Stimulated activated CD8-positive, alpha-beta memory T cell treated with anti-CD3 and anti-CD28 coated beads, Interleukin-7, amount 100 ng/mL, for 48 hours (primary cell): ENCODE measurements around the gene ARL8A.
"Not testable (repeated sequence)": the region's sequence is repeated elsewhere in the genome, so short reads cannot be mapped to it uniquely, and the experiment has no call there.

Experiments used
- DNase-seq, 2 donors: peaks; one replicate each; pipeline ENCODE4 v3.0.0-alpha.2; 2020; ENCODE audit warnings: low read depth in 1 of 2; ENCODE audit errors: extremely low read depth in 1 of 2

ARL8A gene

GRCh38 chr1:202121006-202121405 lies 23.5 kb downstream of the ARL8A start:
- no peak for DNase-seq

DNA sequence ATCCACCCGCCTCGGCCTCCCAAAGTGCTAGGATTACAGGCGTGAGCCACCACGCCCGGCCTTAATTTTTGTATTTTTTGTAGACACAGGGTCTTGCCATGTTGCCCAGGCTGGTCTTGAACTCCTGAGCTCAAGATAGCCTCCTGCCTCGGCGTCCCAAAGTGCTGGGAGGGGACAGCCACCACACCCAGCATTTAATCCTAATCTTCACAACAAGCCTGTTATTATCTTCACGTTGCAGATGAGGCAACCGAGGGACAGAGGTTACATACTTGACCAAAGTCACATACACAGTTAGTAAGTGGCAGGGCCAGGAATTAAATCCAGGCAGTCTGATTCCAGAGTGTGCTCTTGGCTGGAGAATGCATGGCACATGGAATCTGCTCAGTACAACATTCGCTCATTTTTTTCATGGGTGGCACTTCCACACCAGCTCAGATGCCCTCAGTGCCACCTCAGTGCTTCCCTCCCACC lies 26.6 kb downstream of the ARL8A start:
- DNase-seq, result no peak

DNA sequence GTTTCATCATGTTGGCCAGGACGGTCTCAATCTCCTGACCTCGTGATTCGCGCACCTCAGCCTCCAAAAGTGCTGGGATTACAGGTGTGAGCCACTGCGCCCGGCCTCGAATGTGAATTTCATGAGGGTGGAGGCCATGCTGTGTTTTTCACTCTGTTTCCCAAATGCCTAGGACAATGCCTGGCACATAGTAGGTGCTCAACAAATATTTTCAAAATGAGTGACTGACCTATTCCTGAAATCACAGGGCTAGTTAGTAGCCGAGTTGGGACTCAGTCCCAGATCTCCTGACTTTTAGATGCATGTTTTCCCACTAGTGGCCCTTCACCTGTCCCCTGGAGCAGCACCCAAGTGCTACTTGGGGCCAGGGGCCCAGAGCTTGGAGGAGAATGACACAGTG lies 28.2 kb downstream of the ARL8A start:
- no peak for DNase-seq

DNA sequence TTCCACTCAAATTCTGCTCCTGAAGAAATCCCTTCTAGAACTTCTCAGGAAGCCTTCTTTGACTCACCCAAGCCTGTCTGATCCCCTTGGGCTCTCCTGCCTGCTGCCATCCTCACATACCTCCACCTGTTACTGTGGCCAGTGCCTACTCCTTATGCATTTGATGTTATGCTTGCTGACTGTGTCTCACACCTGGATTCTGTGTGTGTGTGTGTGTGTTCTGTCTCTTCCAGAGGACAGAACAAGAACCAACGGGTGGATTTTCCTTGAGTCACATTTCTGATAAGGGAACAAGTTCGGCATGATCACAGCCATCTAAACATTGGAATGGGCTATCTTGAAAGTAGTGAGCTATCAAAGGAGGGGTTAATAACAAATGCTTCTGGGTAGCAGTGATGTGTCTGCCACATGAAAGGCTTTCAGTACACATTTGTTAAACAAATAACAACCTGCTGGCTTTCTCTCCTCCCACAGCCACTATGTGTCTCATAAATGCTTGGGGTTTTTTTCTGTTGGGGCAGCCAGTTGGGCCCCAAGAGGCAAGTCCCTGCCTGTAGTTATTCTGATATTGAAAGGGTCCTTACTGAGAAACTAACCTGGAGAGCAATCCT lies 30.7 kb downstream of the ARL8A start:
- no peak for DNase-seq

- no peak for DNase-seq
Measured at GRCh38 chr1:202112859-202113689, 31.5 kb downstream of the ARL8A start.

DNA sequence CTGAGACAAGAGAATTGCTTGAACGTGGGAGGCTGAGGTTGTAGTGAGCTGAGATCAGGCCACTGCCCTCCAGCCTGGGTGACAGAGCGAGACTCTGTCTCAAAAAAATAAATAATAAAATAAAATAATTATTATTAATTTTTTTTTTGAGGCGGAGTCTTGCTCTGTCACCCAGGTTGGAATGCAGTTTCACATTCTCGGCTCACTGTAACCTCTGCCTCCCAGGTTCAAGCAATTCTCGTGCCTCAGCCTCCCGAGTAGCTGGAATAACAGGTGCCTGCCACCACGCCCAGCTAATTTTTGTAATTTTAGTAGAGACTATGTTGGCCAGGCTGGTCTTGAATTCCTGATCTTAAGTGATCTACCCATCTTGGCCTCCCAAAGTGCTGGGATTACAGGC lies 32.9 kb downstream of the ARL8A start:
- DNase-seq, result not testable (repeated sequence)

GRCh38 chr1:202110977-202111376 lies 33.6 kb downstream of the ARL8A start:
- no peak for DNase-seq

DNA sequence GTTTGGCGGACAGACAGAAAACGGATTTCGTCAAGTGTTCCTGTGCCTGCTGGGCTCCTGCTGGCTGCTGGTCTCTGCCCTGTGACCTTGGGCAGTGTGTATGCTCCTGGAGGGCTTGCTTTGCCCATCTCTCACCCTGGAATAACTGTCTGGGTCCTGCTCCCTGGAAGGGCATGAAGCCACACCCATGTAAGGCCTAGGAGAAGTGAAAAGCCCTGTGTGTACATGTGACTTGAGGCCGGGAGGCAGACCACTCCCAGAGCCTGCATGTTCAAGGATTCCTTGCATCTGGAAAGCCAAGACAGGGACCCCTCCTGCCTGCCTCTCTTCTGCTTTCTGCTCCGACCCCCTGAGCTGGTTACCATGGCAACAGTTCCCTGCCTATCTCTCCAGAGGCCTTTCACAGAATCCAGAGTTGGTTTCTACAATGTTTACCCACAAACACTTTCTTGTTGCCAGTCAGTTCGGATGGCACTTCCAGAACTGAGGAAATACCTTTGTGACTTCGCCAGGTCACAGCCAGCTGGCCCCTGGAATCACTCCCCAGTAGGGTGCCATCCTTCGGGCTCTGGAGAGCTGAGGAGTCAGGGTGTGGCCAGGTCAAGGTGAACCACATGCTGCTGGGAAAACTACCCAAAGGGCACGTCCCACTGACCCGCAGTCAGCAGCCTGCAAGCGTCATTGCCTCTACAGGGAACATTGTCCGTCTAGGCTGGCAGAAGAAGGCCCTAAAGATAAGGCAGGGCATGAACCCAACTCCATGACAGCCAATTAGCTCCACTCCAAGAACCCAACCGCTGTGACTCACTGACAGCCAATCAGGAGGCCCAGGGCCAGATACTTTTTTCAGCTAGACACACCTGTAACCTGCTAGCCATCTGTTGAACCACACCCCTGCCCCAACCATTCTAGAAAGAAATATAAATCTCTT lies 36.5 kb downstream of the ARL8A start:
- DNase-seq, result no peak

GRCh38 chr1:202107321-202107761 lies 37.2 kb downstream of the ARL8A start:
- DNase-seq, result no peak

DNA sequence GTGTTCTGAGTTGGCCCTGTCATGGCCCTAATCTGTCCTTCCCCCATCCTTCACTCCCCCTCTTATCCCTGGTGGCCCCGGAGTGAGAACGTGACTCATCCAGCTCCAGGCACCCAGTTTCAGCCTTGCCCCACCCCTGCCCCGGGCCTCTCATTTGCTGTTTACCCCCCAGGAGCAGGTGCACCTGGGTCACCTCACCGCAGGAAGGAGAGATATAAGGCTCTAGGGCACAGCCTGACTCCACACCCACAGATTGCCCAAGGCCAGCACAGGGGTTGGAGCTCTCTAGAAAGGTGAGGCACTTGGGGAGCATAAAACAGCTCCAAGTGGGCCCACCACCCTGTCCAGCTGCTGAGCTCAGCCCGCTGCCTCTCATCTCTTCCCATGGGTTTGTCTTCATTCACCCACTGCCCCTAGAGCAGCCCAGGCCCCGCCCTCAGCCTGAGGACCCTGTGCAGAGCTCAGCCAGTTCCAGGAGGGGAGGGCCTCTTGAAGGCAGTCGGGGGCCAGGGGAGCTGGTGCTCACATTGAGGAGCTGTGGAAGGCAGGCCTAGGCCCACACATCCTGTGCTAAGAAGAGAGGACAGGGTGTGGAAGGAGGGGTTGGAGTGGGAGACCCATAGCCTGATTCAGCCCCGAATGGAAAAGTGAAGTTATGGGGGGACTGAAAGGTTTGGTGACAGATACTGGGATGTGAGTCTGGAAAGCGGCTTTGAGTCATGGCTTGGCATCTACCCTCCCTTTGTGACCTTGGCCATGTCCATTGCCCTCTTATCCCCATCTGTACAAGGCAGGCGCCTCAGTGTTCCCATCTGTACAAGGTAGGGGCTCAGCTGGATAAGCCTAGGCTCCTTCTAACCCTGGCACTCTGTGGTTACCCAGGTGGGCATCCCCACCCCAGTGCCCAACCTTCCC lies 37.9 kb downstream of the ARL8A start:
- DNase-seq, result no peak

- no peak for DNase-seq
Measured at GRCh38 chr1:202105571-202106339, 38.8 kb downstream of the ARL8A start.

DNA sequence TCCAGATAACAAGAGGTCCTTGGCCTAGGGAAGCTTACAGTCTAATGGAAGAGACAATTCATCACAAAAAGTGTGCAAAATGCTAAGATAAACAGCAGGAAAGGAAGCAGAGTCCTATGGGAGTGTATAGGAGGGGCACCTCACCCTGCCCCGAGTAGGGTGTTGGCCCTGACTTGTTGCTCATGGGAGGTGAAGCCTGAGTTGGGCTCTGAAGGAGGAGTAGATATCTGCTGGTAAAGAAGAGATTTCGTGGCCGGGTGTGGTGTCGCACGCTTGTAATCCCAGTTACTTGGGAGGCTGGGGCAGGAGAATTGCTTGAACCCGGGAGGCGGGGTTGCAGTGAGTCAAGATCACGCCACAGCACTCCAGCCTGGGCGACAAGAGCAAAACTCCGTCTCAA lies 40.5 kb downstream of the ARL8A start:
- DNase-seq, result no peak

GRCh38 chr1:202101184-202101583 lies 43.4 kb downstream of the ARL8A start:
- no peak for DNase-seq

DNA sequence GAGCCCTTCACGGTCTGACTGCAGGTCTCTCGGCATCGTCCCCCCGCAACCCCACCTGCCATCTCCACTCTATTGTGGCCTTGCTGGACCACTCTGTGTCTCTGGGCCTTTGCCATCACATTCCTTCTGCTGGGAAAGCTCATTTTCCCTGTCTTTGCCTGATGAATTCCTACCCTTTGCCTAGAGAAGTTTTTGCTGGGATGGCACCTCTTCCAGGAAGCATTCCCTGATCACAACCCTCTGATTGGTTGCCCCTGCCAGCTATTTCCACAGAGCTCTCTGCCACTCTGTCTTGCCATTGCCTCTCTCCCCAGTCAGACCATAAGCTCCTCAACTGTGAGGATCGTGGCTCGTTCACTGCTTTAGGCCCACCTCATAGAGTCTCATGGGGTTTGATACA lies 50.7 kb downstream of the ARL8A start:
- DNase-seq, result no peak

DNA sequence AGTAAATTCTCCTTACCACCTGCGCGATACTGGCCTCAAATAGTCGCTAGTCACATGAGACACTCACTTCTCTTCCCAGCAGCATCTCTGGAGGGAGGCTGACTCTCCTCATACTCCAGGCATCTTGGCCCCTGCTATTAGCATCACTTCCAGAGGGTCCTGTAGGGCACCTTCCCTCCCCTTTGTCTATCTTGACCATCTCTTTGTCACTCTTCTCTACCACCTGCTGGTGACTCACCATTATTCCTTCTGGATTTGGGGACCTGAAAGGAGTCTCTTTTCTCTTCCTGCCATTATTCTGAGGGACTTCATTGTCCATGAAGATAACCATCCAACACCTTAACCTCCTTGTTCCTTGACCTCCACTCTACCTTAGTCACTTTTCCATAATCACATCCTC lies 53.5 kb downstream of the ARL8A start:
- DNase-seq, result no peak

DNA sequence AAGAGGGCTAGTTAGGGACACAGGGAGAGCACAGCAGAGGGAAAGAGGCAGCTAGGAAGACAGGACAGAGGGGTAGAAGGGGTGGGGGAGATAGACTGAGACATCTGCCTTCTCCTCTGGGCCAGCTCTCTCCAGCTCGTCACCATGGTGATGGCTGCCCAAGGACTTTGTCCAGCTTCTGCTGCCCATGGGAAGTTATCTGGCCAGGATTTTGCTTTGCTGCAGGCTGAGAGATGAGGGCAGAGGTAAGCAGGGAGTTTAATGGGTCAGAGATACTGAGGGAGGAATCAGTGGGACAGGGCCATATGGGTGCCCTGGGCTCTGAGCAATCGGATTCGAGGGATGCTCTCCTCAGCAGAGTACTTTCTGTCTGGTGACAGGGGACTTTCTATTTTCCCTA lies 56.3 kb downstream of the ARL8A start:
- no peak for DNase-seq

- DNase-seq, result no peak
Measured at GRCh38 chr1:202086579-202087350, 57.8 kb downstream of the ARL8A start.

GRCh38 chr1:202085682-202086373 lies 58.7 kb downstream of the ARL8A start:
- no peak for DNase-seq
